ENCODE results near the gene PRPF40B. TPM values are rescaled to one million over a fixed set of nuclear protein-coding genes. Genes with fewer than 3 reads are reported as not detected.

PRPF40B gene
- total RNA-seq, 1 donor = 10.5 TPM

DNA sequence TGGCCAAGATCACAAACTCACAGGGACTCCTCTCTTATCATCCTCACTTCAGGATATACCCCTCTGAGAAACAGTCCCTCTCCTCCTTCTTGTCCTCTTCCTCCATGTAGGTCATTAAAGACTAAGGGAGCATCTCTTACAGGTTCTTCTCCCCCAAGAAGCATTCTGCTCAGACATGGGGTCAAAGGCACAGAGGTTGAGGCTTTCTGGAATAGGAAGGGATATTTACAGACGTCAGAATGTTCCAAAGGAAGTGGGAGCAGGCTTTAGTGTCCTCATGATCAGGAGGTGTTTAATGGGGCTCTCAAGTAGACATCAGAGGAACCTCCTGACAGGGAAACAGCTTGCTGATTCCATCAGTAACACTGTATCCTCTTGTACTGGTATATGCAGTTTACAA is 36.4 kb downstream of the PRPF40B start:
- H3K4me3 ChIP-seq (ENCODE audit: low read depth, low read length) = no peak overlapping the region
- no peak for DNase-seq (ENCODE audit: low read depth)
- TF ChIP-seq, protein P1, sequence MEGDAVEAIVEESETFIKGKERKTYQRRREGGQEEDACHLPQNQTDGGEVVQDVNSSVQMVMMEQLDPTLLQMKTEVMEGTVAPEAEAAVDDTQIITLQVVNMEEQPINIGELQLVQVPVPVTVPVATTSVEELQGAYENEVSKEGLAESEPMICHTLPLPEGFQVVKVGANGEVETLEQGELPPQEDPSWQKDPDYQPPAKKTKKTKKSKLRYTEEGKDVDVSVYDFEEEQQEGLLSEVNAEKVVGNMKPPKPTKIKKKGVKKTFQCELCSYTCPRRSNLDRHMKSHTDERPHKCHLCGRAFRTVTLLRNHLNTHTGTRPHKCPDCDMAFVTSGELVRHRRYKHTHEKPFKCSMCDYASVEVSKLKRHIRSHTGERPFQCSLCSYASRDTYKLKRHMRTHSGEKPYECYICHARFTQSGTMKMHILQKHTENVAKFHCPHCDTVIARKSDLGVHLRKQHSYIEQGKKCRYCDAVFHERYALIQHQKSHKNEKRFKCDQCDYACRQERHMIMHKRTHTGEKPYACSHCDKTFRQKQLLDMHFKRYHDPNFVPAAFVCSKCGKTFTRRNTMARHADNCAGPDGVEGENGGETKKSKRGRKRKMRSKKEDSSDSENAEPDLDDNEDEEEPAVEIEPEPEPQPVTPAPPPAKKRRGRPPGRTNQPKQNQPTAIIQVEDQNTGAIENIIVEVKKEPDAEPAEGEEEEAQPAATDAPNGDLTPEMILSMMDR (IDR thresholded peaks at IDR 0.05; ENCODE audit: insufficient read depth, low read length) = no peak

DNA sequence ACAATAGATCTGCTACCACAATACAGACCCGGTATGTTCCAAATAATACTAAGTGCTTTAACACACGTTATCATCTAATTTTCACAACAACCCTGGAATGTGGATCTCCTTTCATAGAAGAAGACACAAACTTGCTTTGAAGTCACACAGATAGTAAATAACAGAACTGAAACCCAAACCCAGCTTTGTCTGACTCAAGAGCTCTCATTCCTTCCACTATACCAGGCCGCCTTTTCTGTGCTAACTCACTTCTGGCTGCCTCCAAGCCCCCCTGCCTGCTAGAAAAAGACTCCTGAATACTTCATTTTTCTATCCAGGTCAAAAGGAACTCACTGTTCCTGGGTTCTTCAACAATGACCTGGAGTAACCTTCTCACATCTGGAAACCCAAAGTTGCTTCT is 37.8 kb downstream of the PRPF40B start:
- TF ChIP-seq, protein P1 (IDR thresholded peaks at IDR 0.05; ENCODE audit: insufficient read depth, low read length) = no peak
- DNase-seq (ENCODE audit: low read depth) = no peak
- no peak overlapping the region for H3K4me3 ChIP-seq (ENCODE audit: low read depth, low read length)

DNA sequence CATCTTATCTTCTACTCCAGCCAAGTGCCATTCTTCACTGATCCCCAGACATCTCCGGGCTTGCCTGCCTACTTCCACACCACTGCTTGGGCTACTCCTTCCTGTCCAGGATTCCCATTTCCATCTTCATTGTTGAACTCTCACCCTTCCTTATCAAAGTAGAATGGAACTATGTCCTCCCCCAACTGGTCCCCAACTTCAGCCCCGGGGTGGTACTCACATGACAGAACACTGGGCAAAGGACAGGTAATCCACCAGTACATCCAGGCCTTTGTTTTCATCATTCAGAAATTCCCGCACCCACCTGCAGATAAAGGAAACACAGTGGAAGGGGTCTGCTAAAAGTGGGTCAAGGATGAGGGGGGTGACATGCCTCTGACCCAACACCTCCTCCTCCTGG is 38.4 kb downstream of the PRPF40B start:
- DNase-seq (ENCODE audit: low read depth) = no peak
- H3K4me3 ChIP-seq (ENCODE audit: low read depth, low read length) = no peak overlapping the region
- TF ChIP-seq, protein P1 (IDR thresholded peaks at IDR 0.05; ENCODE audit: insufficient read depth, low read length) = no peak

DNA sequence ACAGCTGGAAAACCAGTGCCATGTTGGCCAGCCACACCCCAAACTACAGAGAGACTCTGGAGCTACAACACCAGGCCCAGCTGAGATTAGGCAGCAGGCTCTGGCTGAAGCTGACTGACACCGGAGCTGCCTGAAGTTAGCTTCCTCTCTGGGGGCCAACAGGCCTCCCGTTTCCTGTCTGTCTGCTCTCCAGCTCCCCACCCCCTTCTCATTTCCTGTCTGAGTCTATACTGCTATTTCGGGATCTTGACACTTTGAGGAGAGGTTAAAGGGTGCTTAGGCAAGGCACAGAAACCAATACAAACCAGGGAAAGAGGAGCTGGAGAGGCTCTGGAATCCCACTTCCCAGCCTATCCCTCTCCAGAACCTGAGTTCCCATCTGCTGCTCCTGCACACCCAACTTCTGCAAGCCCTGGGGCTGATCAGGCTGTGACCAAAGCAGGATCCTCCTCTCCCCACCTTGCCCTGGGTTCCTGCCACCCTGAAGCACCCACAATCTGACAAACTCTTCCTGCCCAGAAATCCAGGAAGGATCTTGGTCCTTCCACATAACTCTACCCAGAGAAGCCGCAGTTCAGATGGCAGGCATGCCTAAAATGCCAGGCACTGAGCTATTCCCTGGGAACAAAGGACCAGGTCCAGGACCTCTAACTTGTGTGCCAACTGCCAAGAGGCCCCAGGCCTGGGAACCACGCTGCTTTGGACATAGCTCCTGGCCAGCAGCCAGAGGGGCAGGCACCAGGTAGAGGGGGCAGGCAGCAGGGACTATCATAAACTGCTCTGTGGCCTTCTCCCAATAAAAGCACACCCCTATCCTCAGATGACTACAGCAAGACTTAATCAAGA is 39.9 kb downstream of the PRPF40B start:
- H3K4me3 ChIP-seq (ENCODE audit: low read depth, low read length) = no peak overlapping the region
- TF ChIP-seq, protein P1 (IDR thresholded peaks at IDR 0.05; ENCODE audit: insufficient read depth, low read length) = no peak
- DNase-seq (ENCODE audit: low read depth) = peak; percentile 81

DNA sequence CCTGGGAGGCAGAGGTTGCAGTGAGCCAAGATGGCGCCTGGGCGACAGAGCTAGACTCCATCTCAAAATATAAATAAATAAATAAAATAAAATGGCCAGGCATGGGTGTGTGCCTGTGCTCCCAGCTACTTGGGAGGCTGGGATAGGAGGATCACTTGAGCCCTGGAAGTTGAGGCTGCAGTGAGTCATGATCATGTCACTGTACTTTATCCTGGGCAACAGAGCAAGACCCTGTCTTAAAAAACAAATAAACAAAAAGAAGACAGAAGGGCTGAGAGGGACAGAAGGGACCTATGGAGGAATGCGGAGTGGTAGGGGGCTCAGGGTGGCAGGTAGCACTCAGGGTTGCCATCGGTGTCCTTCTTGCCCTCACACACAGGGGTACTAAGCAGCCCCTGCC is 40.8 kb downstream of the PRPF40B start:
- no peak for DNase-seq (ENCODE audit: low read depth)
- TF ChIP-seq, protein P1 (IDR thresholded peaks at IDR 0.05; ENCODE audit: insufficient read depth, low read length) = no peak
- H3K4me3 ChIP-seq (ENCODE audit: low read depth, low read length) = no peak overlapping the region

DNA sequence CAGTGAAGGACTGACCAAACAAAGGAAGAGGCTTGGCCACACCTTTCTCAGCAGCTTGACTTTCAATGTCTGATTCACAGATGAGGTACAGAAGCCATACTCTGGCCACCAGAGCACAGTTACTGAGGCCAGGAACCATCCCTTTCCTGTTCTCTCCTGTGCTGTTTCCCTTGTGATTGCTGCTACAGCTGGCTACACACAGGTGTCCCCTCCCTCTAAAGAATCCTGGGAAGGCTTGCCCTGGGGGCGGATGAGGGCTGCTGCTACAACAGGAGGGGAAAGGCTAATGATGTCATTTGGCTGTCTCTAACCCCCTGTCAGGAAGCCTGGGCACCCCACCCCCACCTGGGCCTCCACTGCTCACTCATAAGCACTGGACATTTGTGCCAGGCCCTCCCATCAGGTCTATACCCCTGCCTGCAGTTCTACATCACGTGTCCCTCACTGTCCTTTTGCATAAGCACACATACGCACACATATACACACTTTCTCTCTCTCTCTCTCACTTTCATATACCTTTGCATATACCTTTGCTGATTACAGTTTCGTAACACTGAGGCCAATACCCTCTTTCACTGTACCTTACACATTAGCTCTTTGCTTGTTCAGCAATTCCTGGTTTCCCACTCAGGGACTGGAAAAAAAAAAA is 41.4 kb downstream of the PRPF40B start:
- no peak for DNase-seq (ENCODE audit: low read depth)
- H3K4me3 ChIP-seq (ENCODE audit: low read depth, low read length) = no peak overlapping the region
- TF ChIP-seq, protein P1 (IDR thresholded peaks at IDR 0.05; ENCODE audit: insufficient read depth, low read length) = no peak

All from fibroblast of the aortic adventitia (primary cell).